SK-N-SH (cell line): ENCODE results near the gene CTU1. TPM values are rescaled to one million over a fixed set of nuclear protein-coding genes. Genes with fewer than 3 reads are reported as not detected.

Experiments
- CTCF ChIA-PET: fragments of 300-600, 350-600 bp; formaldehyde crosslinking; extraction: SDS; loops from one replicate; lab custom pipeline; 2021; lab: Yijun Ruan, JAX
- POLR2A ChIA-PET: fragments of 350-600 bp; sonication (Branson Sonifier 250); formaldehyde crosslinking; extraction: SDS; loops from one replicate; lab custom pipeline; 2020; ENCODE audit warnings: antibody characterized with exemption, inconsistent platforms; lab: Yijun Ruan, JAX
- DNase-seq: peaks from one replicate; pipeline ENCODE4 v3.0.0; 2012
- H2AFZ ChIP-seq: fragments of 200-600 bp; sonication (generic); 2 replicates; pipeline ENCODE4 v1.8.1; 2016; ENCODE audit warnings: antibody characterized with exemption, mild to moderate bottlenecking, low read depth
- H3F3A ChIP-seq: fragments of 200-600 bp; sonication (generic); replicated peaks from 2 replicates; pipeline ENCODE3; 2016; ENCODE audit warnings: antibody characterized with exemption, mild to moderate bottlenecking; ENCODE audit not compliant: insufficient read depth
- H3K27ac ChIP-seq, 2 experiments: fragments of 200-500 bp in 1 of 2; fragments of 200-600 bp in 1 of 2; sonication (Bioruptor generic) in 1 of 2; sonication (generic), shearing (Covaris generic) in 1 of 2; 2 replicates each; pipeline versions ENCODE4 v1.5.1 to v1.6.1; 2014 to 2016; ENCODE audit warnings: low read depth in 2 of 2, inconsistent platforms in 1 of 2, low read length in 1 of 2, mild to moderate bottlenecking in 1 of 2, mixed read lengths in 1 of 2
- H3K27me3 ChIP-seq: fragments of 200-600 bp; sonication (generic), shearing (Covaris generic); 2 replicates; pipeline ENCODE4 v1.6.1; 2016; ENCODE audit warnings: mixed run types; ENCODE audit not compliant: insufficient read depth
- H3K36me3 ChIP-seq, 2 experiments: fragments of 200-500 bp in 1 of 2; fragments of 200-600 bp in 1 of 2; sonication (Bioruptor generic) in 1 of 2; sonication (generic) in 1 of 2; replicated peaks in 1 of 2; 2 replicates each; pipeline versions ENCODE3 to v1.5.1; 2014 to 2016; ENCODE audit warnings: low read length in 1 of 2, mild to moderate bottlenecking in 1 of 2; ENCODE audit not compliant: insufficient read depth in 2 of 2, control insufficient read depth in 1 of 2
- H3K4me1 ChIP-seq, 2 experiments: fragments of 200-500 bp in 1 of 2; fragments of 200-600 bp in 1 of 2; sonication (Bioruptor generic) in 1 of 2; sonication (generic), shearing (Covaris generic) in 1 of 2; 2 replicates each; pipeline versions ENCODE4 v1.5.1 to v1.6.1; 2014 to 2016; ENCODE audit warnings: low read depth in 1 of 2, low read length in 1 of 2, mixed run types in 1 of 2; ENCODE audit not compliant: insufficient read depth in 2 of 2, control insufficient read depth in 1 of 2
- H3K4me2 ChIP-seq: fragments of 200-600 bp; sonication (generic), shearing (Covaris generic); 2 replicates; pipeline ENCODE4 v1.6.1; 2017; ENCODE audit warnings: mixed run types
- H3K4me3 ChIP-seq, 2 experiments: fragments of 200-500 bp in 1 of 2; fragments of 200-600 bp in 1 of 2; sonication (Bioruptor generic) in 1 of 2; sonication (generic), shearing (Covaris generic) in 1 of 2; 2 replicates each; pipeline versions ENCODE4 v1.5.1 to v1.8.1; 2014 to 2016; ENCODE audit warnings: low read depth in 2 of 2, inconsistent platforms in 1 of 2, low read length in 1 of 2, mild to moderate bottlenecking in 1 of 2, mixed read lengths in 1 of 2, moderate library complexity in 1 of 2
- H3K79me2 ChIP-seq: fragments of 200-600 bp; sonication (generic); 2 replicates; pipeline ENCODE4 v1.8.1; 2017; ENCODE audit warnings: mild to moderate bottlenecking; ENCODE audit not compliant: insufficient read depth
- H3K9ac ChIP-seq: fragments of 200-600 bp; sonication (generic); 2 replicates; pipeline ENCODE4 v1.6.1; 2017; ENCODE audit warnings: mixed run types
- H3K9me2 ChIP-seq: fragments of 200-600 bp; sonication (generic); 2 replicates; pipeline ENCODE4 v1.6.1; 2017; ENCODE audit warnings: mixed run types
- H3K9me3 ChIP-seq: fragments of 200-600 bp; sonication (generic); 2 replicates; pipeline ENCODE4 v1.6.1; 2017; ENCODE audit warnings: mixed run types, mild to moderate bottlenecking, moderate library complexity
- H4K20me1 ChIP-seq: fragments of 200-600 bp; sonication (generic); 2 replicates; pipeline ENCODE4 v1.6.1; 2017; ENCODE audit warnings: mild to moderate bottlenecking, mixed run types; ENCODE audit not compliant: insufficient read depth
- CHD2 ChIP-seq: fragments of 150-350 bp; IDR thresholded peaks from 2 replicates; pipeline ENCODE4 v1.6.1; 2018; ENCODE audit warnings: low read length; ENCODE audit not compliant: partially characterized antibody
- CTCF ChIP-seq: fragments of 200-600 bp; sonication (generic); IDR thresholded peaks from 2 replicates; pipeline ENCODE4 v1.6.1; 2017; ENCODE audit warnings: antibody characterized with exemption, mild to moderate bottlenecking, moderate library complexity
- ELF1 ChIP-seq: IDR thresholded peaks from 2 replicates; pipeline ENCODE4 v1.4.0; 2012
- EZH2phosphoT487 ChIP-seq: fragments of 200-600 bp; sonication (generic); IDR thresholded peaks from 2 replicates; pipeline ENCODE4 v1.6.1; 2017; ENCODE audit warnings: low read depth, mixed run types, mild to moderate bottlenecking, antibody characterized with exemption, moderate library complexity, borderline replicate concordance
- FOSL2 ChIP-seq: IDR thresholded peaks from 2 replicates; pipeline ENCODE4 v1.4.0; 2012; ENCODE audit warnings: low read depth, mild to moderate bottlenecking, moderate library complexity, borderline replicate concordance
- GATA2 ChIP-seq: sonication (generic); formaldehyde crosslinking; IDR thresholded peaks from 2 replicates; pipeline ENCODE4 v1.5.0; 2020; ENCODE audit warnings: mild to moderate bottlenecking, missing genetic modification reagents
- IRF3 ChIP-seq: fragments of 150-350 bp; IDR thresholded peaks from 2 replicates; pipeline ENCODE4 v1.6.1; 2016; ENCODE audit warnings: mild to moderate bottlenecking, low read depth, low read length
- MAX ChIP-seq: IDR thresholded peaks from 2 replicates; pipeline ENCODE4 v1.4.0; 2012; ENCODE audit warnings: low read depth
- MEF2A ChIP-seq: IDR thresholded peaks from 2 replicates; pipeline ENCODE4 v1.4.0; 2012; ENCODE audit warnings: low read depth, borderline replicate concordance
- MXI1 ChIP-seq: IDR thresholded peaks from 2 replicates; pipeline ENCODE4 v1.6.1; 2012; ENCODE audit warnings: mild to moderate bottlenecking, low read depth, low read length, improper control_type of control experiment
- NFIC ChIP-seq: IDR thresholded peaks from 2 replicates; pipeline ENCODE4 v1.4.0; 2012; ENCODE audit warnings: borderline replicate concordance
- RAD21 ChIP-seq: IDR thresholded peaks from 2 replicates; pipeline ENCODE4 v1.6.1; 2012; ENCODE audit warnings: mild to moderate bottlenecking, low read length
- SIN3A ChIP-seq: IDR thresholded peaks from 2 replicates; pipeline ENCODE4 v1.6.1; 2012; ENCODE audit warnings: low read depth, mild to moderate bottlenecking, low read length, moderate library complexity, borderline replicate concordance
- YY1 ChIP-seq: IDR thresholded peaks from 2 replicates; pipeline ENCODE4 v1.4.0; 2012; ENCODE audit warnings: low read depth, mild to moderate bottlenecking
- ZBTB33 ChIP-seq: IDR thresholded peaks from 2 replicates; pipeline ENCODE4 v1.4.0; 2012; ENCODE audit warnings: low read depth, borderline replicate concordance
- WGBS: methylation state at CpG from one replicate; pipeline ENCODE4 v1.1.6; 2017; ENCODE audit warnings: low lambda C conversion rate; 5-methylcytosine and 5-hydroxymethylcytosine counted together
- polyA plus RNA-seq, 3 experiments: library from polyadenylated mRNA; depleted of rRNA; stranded (reverse); fragments of >200 nt; gene quantifications; 2 replicates each; pipeline ENCODE4 v1.2.3, GENCODE V29; 2012

CTU1 gene
- polyA plus RNA-seq, 1 of the 3 experiments (the other 2 are of a cell fraction): 8.8 TPM

- Histone ChIP-seq H3K4me1 (no peaks in the 10 kb centered on the region; a peak in 1 of 4 replicates), H3K9ac (no peak overlapping the region), H3F3A (no peaks in the 10 kb centered on the region), H3K27me3 (no peaks in the 10 kb centered on the region), H3K9me3 (no peaks in the 10 kb centered on the region), H2AFZ (no peak overlapping the region), H3K4me3 (no peak overlapping the region), H3K36me3 (no peaks in the 10 kb centered on the region), H4K20me1 (no peaks in the 10 kb centered on the region), H3K79me2 (no peaks in the 10 kb centered on the region), H3K9me2 (no peaks in the 10 kb centered on the region), H3K4me2 (no peak overlapping the region), H3K27ac (no peak overlapping the region)
- POLR2A ChIA-PET: no interaction called here
- WGBS: 60% methylated on average over 10 of the region's 10 CpGs
- no peak for TF ChIP-seq SIN3A
- TF ChIP-seq FOSL2: no peak
- TF ChIP-seq CHD2: no peak
- no peak for TF ChIP-seq GATA2 (CRISPR knock-in tag)
- TF ChIP-seq YY1: no peak
- TF ChIP-seq IRF3: no peak
- TF ChIP-seq EZH2phosphoT487: no peak
- no peak for TF ChIP-seq MAX
- TF ChIP-seq RAD21: no peak
- CTCF ChIA-PET: no interaction called here
- DNase-seq: no peak
These were observed 17.1 kb downstream of the CTU1 start for GRCh38 chr19:51091126-51091525.

- Histone ChIP-seq H3K9ac (no peak overlapping the region), H3K36me3 (no peaks in the 10 kb centered on the region), H3K9me3 (no peaks in the 10 kb centered on the region), H3K9me2 (no peaks in the 10 kb centered on the region), H2AFZ (no peak overlapping the region), H4K20me1 (no peaks in the 10 kb centered on the region), H3K27ac (no peak overlapping the region), H3F3A (no peaks in the 10 kb centered on the region), H3K4me2 (no peak overlapping the region), H3K27me3 (no peaks in the 10 kb centered on the region), H3K4me1 (no peaks in the 10 kb centered on the region; a peak in 1 of 4 replicates), H3K4me3 (no peak overlapping the region), H3K79me2 (no peaks in the 10 kb centered on the region)
- no peak for TF ChIP-seq ELF1
- TF ChIP-seq NFIC: no peak
- no peak for TF ChIP-seq SIN3A
- TF ChIP-seq FOSL2: no peak
- TF ChIP-seq ZBTB33: no peak
- TF ChIP-seq MEF2A: no peak
- TF ChIP-seq CTCF: no peak
- no peak for TF ChIP-seq MXI1
- DNase-seq: no peak
- ChIA-PET POLR2A (no interaction called here), CTCF (no interaction called here)
- WGBS: 49% methylated on average over 7 of the region's 8 CpGs
These were observed 17.7 kb downstream of the CTU1 start for GRCh38 chr19:51090471-51090870.
